Iris pigment epithelial cell (primary cell): ENCODE results near the gene ODF2.
"Not testable (repeated sequence)": the region's sequence is repeated elsewhere in the genome, so short reads cannot be mapped to it uniquely, and the experiment has no call there.

Experiments
- DNase-seq: peaks from one replicate; pipeline ENCODE4 v3.0.0-alpha.2; 2011; ENCODE audit warnings: low read depth

Gene ODF2

DNA sequence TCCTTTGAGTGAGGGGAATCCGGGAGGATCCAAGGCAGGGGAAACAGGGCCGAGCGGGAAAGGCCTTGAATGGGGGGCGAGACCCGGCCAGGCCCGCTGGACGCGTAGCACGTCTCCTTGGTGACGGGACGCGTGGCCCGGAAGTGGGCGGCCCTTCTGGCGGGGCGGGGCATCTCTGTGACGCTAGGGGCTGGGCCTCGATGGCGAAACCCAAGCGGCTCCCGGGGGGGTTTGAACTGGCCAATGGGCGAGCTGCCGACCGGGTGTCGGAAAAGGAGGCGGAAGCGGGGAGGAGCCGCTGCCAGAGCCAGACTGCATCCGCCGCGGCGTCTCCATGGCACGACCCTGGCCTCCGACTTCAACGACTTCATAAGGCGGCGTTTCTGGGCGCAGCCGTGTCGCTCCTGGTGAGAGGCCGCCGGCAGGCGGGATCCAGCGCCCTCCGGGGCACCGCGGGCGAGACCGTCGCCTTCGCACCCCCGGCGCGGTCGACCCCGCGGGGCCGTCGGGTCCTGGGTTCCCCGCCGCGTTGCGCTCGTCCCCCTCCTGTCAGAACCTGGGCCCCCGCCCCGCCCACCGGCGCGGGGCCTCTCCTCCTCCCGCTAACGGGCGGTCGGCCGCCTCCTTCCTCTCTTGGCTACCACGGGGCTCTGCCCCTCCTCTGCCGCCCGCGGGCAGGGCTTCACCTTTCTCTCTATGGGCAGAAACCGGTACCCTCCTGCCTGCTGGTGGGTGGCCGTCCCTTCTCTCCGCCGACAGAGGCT, at the start of gene ODF2:
Gene ODF2, plus strand, starts transcription at position 158 of the 764 bp plus-strand sequence. Its CDS starts 86 bp downstream, at position 244.
- peak; percentile 95 for DNase-seq

DNA sequence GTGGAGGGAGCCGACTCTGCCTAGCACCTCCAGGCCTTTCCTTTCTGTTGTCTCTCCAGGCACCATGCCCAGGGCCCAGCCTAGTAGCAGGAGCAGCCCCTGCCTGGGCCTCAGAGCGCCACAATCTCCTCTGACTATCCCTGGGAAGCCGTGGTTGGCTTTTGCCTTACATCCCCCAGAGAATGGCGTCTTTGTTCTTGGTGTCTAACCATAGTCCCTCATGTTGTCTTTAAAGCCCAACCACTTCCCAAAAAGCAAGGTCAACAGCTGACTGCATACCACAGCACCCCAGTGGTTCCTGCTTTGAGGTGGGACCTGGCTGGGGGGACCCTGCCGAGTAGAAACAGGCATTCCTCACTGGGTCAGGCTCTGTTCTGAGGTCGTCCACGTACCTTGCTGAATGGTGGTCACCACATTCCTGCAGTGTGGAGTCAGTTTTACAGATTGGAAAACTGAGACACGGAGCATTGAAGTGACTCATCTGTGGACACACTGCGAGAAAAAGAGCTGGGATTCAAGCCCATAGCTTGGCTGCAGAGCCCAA, 48.9 kb upstream of the ODF2 start:
- DNase-seq: peak; percentile 47

DNA sequence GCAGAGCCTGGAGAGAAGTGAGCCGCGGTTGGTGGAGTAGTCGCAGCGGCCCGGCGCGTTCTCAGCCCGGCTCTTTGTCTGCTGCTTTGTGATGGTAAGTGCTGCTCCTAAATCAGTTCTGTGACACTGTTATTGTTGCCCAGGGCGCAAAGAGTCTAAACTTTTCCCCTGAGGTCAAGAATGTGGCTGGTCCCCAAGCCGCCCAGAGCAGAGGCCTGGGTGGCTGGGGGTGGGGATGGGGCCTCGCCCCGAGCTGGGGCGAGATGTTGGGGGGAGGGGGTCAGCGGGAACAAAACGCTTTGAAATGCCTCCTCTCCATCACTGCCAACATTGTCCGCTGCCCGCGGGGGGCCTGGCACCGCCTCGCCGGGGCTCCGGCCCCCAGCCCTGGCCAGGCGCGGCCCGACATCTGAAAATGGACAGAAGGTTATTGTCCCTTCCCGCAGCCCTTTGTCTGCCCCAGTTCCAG, 46.8 kb upstream of the ODF2 start:
- no peak for DNase-seq

DNA sequence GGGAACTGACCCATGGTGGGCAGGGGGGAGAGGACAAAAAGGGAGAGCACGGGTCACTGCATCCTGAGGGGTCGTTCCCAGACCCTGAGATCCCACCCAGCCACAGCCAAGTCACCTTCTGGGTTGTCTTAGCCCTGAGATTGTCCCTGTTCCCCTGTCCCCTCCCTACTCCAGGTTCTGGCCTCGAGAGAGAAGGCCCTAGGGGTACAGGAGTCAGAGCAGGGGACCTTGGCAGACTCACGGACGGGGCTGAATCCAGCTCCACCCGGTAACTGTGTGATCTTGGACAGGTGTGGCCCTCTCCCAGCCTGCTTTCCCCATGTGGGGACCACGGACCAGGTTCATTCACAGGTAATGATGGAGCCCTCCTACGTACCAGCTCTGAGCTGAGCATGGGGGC, 46.4 kb upstream of the ODF2 start:
- no peak for DNase-seq

- peak; percentile 31 for DNase-seq
Measured at GRCh38 chr9:128409978-128410377, 45.8 kb upstream of the ODF2 start.

DNA sequence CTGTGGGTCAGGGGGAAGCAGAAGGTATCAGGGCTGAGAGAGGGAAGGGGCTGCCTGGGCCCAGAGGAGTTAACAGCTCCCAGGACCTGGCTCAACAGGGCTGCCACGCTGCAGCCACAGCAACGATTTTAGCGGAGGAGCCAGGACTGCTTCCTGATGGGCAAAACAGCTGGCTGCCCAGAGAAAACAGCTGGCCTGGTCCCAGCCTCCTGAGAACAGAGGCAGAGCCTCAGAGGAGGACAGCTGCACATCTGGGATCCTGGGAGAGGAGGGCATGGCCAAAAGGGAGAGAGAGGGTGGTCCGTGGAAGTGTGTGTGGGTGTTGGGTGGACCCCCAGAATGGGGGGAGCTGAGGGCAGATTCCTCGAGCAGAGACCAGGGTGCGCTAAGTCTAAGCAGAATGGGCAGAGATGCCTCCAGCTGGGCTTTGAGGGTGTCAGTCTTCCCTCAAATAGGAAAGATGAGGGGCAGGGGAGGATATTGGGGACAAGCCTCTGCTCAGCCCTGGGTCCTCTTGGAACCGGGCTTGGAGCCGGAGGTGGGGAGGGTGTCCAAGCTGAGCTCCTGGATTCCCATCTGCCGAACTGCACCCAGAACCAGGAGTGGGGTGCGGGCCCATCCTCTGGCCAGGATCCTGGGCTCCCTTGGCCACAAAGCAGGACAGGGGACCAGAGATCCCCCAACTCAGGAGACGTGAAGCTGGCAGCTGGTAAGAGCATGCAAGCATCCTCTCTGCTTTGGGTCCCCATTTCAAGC, 44.3 kb upstream of the ODF2 start:
- DNase-seq: no peak

DNA sequence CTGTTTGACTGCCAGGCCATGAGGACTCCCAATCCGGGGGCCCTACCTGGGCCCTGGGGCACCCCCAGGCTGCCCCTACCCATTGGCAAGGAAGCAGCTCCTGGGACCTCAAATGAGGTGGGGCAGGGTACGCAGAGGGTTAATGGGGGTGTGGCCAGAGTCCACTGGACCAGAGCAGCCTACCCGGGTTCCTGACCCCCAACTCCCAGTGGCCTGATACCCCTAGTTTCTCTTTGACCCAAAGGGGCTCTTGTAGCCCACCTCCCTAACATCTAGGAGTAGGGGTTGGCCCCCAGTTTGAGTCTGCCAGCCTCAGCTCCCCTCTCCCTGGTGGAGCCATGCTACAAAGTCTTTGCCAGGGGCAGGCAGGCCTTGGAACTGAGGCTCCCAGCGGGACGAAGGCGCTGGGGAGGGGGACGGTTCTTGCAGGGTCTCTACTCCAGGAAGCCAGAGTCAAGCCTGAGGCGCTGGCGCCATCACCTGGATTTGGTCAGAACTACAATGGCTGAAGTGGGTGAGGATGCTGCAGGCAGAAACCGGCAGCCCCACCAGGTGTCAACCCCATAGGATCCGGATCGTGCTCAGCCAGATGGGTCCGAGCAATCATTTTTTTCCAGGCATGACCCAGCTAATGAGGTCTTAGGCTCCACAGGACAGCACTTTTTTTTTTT, 43.6 kb upstream of the ODF2 start:
- peak; percentile 28 for DNase-seq

- DNase-seq: not testable (repeated sequence)
Measured at GRCh38 chr9:128413728-128414127, 42.1 kb upstream of the ODF2 start.

- no peak for DNase-seq
Measured at GRCh38 chr9:128414461-128414860, 41.3 kb upstream of the ODF2 start.

DNA sequence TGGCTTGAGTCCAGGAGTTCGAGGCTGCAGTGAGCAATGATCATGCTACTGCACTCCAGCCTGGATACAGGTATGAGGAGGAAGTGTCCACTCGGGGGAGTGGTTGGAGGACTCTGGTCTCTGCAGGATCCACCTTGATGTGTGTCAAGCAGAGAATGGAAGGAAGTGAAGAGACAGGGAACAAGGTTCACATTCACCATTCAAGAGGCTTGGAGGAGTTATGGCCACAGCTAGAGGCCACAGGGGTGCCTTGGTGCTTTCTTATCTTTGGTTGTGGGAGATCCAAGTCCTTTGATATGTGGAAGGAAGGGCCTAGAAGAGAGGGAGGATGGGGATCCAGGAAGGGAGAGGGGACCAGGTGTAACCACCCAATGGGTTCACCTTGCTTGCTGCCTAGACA, 40.5 kb upstream of the ODF2 start:
- DNase-seq: no peak

DNA sequence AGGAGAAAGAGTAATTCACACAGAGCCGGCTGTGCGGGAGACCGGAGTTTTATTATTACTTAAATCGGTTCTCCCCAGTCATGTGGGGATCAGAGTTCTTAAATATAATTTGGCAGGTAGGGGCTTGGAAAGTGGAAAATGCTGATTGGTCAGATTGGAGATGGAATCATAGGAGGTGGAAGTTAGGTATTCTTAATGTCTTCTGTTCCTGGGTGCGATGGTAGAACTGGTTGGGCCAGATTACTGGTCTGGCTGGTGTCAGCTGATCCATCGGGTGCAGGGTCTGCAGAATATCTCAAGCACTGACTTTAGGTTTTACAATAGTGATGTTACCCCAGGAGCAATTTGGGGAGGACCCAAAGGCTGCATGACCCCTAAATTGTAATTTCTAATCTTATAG, 39.8 kb upstream of the ODF2 start:
- DNase-seq: no peak

DNA sequence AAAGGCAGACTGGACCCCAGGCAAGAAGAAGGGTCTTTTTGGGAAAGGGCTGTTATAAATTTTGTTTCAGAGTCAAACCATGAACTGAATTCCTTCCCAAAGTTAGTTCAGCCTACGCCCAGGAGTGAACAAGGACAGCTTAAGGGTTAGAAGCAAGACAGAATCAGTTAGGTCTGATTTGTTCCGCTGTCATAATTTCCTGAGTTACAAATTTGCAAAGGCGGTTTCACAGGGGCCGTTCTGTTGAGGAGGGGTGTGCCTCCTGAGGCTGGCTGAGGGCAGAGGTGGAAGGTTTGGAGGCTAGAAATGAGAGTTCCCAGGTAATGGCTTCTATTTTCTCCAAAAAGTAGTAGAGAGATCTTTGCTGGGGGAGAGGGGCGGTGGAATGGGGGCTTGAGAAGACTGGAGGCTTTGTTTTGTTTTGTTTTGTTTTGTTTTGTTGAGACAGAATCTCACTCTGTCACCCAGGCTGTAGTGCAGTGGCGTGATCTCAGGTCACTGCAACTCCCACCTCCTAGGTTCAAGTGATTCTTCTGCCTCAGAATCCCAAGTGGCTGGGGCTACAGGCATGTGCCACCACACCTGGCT, 39.3 kb upstream of the ODF2 start:
- DNase-seq: no peak

GRCh38 chr9:128419061-128419925, 36.5 kb upstream of the ODF2 start:
- DNase-seq: peak; percentile 39

DNA sequence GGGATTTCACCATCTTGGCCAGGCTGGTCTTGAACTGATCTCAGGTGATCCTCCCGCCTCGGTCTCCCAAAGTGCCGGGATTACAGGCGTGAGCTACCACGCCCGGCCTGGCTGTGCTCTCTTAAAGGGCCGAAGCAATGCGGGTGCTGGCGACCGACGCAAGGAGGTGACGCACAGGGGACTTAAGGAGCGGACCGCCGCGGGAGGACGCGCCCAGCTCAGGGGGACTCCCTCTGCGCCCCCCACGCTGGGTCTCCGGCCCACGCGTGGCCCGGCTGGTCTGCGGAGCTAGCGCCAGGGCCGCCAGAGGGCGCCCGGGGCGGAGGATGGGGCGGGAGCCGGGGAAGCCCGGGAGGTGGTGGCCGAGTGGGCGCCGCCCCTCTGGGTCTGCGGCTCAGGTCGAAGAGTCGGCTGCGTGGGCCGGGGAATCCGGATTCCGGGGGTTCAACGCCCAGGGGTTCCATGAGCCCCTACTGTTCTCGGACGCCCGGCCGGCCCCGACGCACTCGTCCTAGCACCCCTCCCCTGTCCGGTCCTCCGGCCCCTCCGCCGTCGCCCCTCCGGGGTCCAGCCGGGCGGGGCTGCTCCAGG, 35.7 kb upstream of the ODF2 start:
- DNase-seq: peak; percentile 56

DNA sequence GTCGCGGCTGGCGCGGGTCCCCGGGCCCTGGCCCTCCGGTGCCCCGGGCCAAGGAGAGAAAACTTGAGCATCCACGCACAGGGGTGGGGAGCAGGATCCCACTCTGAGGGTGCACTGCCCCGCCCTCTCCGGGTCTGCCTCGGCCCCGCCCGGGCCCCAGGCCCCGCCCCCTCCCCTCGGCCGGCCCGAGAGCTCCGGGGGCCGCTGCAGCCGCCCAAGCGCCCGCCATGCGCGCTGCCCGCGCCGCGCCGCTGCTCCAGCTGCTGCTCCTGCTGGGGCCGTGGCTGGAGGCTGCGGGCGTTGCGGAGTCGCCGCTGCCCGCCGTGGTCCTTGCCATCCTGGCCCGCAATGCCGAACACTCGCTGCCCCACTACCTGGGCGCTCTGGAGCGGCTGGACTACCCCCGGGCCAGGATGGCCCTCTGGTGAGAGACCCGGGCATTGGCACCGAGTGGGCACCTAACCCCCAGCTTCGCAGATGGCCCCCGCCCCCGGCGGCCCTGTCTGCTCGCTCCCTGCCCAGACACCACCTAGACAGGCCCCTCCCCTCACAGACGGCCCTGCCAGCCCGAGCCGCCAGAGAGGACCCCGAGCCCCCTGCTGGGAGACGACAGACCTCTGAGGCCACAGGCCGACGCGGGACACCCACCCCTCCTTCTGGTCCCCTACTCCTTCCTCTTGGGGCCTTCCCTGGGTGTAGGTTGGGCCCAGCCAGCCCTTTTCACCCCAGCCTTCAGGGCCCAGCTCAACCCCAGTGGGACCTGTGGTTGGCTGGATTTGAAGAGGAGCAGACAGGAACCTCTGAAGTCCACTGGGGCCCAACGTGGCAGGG, 34.9 kb upstream of the ODF2 start, which contains the start of gene CERCAM:
Gene CERCAM, plus strand, starts transcription at position 207 of the 831 bp plus-strand sequence. Its CDS starts 21 bp downstream, at position 228.
- DNase-seq: peak; percentile 35

DNA sequence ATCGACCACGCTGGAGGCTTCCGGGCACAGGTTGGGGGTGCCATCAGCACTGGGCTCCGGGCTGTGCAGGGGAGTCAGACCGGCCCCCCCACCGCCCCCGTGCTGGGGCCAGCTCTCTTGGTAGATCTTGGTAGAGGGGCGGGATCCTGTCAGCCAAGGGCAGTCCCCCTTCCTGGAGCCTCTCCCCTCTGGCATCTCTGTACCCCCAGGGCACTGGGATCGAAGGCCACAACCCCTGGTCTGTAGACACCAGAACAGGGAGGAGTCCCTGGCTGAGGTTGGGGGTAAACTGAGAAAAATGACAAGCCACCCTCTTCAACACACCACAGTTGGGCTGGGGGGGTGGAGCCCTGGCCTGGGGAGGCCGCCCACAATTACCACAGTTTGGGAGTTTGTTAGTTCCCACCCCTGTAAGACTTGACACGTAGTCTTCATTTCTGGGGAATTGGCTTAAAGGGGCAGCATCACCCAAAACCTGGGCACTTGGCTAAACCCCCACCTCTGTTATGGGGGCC, 34.3 kb upstream of the ODF2 start:
- peak; percentile 31 for DNase-seq

DNA sequence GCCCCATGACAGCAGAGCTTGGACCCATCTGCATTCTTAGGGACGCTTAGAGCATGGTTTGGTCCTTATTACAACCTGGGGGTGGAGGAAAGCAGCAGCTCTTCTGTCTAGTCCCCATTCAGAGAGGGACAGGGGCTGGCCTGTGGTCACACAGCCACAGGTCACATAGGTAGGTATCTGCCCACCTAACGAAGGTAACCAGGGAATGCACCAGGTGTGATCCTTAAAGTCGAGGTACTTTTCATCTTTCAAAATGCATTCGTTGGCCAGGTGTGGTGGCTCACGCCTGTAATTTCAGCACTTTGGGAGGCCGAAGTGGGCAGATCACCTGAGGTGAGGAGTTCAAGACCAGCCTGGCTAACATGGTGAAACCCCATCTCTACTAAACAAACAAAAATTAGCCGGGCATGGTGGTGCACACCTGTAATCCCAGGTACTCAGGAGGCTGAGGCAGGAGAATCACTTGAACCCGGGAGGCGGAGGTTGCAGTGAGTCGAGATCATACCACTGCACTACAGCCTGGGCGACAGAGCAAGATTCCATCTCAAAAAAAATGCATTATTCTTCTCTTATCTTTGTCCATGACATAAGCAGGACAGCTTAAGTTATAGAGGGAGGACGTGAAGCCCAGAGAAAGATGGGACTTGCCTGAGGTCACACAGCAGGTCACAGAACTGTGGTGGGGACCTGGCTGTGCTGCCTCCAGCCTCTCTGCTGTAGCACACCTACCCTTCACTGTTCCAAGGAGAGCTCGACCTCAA, 33.6 kb upstream of the ODF2 start:
- DNase-seq: not testable (repeated sequence)

- no peak for DNase-seq
Measured at GRCh38 chr9:128422783-128423150, 33.0 kb upstream of the ODF2 start.

DNA sequence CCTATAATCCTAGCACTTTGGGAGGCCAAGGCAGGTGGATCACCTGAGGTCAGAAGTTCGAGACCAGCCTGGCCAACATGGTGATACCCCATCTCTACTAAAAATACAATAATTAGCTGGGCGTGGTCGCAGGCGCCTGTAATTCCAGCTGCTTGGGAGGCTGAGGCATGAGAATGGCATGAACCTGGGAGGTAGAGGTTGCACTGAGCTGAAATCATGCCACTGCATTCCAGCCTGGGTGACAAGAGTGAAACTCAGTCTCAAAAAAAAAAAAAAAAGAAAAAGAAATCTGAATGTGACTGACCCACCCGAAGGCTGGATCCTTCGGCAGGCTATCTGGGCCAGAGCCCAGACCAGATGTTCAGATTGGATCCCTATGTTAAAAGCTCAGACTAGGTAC, 32.5 kb upstream of the ODF2 start:
- not testable (repeated sequence) for DNase-seq
